GM19468 (cell line): ENCODE measurements around the gene RBPJ.
"Not testable (repeated sequence)": the region's sequence is repeated elsewhere in the genome, so short reads cannot be mapped to it uniquely, and the experiment has no call there.

Experiments used
- ATAC-seq: cut with Tn5 transposase; IDR thresholded peaks from one replicate; pipeline ENCODE4 v1.9.1; 2021; ENCODE audit warnings: mild to moderate bottlenecking, moderate library complexity, moderate number of reproducible peaks; ENCODE audit not compliant: unreplicated experiment; ENCODE audit errors: extremely low read depth

RBPJ gene

DNA sequence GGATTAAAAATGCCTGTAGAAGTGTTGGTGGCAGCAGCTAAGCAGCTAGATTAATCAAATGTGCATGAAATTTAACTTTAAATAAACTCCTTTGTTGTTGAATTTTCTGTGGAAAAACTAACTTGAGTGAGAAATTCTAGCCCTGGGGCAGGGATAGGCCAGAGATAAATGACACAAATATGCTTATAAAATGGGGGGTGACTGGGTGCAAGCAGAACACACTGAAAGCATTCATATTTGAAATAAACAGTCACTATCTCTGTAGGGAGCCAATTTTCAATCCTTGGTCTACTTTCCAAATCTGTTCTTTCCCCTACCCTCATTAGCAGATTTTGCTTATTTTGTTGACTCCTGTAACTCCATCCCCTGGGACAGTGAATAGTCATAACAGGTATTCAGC is 47.9 kb downstream of the RBPJ start:
- ATAC-seq, result no peak

DNA sequence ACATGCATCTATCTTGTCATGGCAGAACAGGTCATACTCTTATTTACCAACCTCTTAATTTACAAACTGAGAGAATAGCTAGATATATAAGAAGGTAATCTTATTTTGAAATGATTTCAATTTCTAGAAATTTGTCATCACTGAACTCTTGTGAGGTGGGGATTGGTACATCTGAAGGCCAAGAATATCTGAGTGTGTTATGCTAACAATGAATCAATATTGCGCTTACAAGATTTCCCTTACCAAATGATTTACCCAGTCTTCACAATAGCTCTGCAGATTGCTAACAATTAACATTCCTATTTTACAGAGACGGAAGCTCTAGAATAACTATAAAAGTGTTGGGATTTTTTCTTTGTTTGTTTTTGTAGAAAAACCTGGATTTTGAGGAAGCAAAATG is 48.3 kb downstream of the RBPJ start:
- ATAC-seq, result no peak

DNA sequence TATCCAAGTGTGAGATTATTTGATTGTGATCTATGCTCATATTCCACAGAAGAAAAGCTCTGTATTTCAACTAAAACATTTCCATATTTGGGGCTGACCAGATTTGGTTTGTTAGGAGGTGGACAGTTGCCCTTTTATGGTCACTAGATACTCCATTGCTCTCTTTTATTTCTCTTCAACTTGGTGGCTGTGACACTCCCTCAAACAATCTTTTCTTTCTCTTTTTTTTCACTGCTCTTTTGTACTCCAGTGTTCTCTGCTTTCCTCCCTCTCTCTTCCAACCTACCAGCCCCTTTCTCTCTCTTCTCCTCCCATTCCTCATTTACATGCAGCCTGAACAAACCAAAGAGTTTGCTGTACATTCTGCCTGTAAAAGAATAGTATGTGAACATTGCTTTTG is 48.8 kb downstream of the RBPJ start:
- no peak for ATAC-seq

DNA sequence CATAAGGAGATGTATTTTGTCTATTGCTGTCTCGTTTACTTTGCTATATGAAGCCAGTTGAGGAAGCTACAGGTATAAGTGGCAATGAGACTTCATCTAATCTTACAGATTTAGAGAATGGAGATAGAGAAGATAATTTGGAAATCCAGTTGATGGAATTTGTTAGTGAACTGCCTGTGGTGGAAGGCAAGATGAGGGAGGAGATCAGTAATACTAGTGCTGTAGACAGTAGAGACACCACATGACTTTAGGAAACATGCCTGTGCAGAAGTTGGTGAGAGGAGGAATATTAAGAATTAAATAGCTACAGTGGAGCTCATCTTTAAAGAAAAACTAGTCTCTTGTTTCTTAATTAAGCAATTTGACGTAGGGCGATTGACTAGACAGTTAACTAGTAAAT is 51.3 kb downstream of the RBPJ start:
- no peak for ATAC-seq

DNA sequence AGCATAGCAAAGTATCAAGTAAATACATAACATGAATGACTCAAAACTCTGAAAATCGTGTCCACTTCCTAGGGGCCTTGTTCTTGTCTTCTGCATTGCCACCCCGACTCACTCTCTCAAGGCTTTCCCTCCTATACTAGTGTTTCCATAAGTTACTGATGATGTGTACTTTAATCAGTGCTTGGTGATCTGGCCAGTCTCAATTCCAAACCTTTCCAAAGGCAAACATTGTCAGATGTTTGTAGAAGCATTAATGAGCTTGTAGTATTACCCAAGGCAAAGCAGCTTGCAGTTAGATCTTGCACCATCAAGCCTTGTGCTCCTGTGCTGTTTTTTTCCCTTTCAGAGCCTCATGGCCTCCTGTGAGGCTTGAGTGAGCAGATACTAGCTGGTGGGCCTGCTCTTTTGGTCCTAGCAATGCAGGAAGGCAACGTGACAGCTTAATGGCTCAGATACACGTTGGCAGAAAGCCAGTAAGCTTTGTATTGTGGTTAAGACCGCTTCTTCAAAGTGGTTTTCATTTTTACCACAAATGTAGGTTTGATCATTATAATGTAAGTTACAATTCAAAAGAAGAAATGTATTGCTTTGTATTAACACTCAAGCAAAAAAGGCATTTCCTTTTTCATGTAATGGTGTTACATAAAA is 51.8 kb downstream of the RBPJ start:
- peak; percentile 72 for ATAC-seq

DNA sequence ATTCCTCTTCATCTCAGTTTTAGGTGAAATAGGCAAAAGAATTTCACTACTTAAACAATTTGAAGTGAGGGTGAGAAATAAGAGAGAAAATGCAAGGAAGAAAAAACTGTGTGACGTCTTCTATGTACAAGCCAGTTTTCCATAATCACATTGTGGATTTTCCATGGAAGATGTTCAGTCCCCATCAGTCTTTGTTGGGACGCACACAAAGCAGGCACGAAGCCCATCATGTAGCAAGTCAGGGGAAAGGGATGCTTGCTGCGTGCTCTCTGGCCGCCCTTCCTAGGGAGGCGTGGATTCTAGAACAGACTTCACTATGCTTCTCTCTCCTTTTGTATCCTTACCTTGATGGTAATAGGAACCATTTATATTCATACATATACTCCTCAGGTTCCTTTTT is 54.7 kb downstream of the RBPJ start:
- no peak for ATAC-seq

DNA sequence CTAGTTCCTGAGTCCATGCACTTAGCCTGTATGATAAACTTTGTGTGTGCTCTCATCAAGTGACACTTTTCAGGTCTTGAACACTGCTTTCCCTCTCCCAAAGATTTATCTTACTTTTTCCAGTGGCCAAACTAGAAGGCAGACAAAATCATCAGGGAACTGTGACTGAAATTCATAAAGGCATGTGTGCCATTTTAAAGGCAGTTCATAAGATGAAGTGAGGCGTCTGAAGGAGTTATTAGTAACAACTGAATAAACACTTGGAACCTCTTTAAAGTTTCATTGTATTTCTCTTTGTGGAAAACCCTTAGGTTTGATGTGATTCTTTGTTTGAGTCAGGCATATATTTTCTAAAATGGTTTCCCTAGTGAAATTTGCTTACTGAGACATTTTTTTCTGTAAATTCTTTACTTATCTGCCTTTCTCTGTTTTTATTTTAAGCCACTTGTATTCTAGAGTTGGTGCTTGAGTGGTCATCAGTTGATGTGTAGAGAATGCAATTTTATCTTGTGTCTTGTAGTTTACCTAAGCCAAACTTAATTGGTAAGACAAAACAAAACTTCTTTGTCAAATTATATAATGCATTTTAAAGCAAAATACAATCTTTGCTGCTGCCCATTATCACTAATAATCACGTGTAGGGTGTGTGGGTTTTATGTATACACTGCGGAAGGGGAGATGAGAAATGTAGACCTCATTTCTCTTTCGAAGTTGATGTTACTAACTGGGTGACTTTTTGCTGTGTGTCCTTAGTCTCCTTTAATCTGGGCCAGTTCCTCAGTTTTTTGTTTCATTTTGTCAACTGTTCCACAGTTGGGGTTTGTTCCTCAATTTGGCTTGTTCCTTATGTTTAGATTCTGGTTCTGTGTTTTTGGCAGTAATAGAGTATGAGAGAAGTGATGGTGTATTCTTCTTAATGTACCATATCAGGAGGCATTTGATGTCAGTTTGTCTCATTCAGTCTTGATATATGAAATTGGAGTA is 56.8 kb downstream of the RBPJ start:
- ATAC-seq, result no peak

DNA sequence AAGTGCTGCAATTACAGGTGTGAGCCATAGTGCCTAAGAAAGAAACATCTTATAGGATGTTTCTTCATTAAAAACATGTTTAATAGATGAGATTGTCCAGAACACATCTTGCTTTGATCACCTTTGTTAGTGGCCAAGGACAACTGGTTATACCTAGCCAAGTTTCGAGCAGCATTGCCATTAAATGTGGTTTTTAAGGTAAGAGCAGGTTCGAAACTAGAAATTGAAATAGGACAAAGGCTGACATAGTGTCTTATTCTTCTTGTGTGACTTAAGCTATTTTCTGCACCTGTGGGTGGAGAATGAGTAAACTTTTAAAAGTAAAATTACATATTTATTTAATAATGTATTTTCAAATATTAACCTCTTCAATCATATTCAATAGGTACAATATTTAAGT is 59.0 kb downstream of the RBPJ start:
- ATAC-seq, result no peak

DNA sequence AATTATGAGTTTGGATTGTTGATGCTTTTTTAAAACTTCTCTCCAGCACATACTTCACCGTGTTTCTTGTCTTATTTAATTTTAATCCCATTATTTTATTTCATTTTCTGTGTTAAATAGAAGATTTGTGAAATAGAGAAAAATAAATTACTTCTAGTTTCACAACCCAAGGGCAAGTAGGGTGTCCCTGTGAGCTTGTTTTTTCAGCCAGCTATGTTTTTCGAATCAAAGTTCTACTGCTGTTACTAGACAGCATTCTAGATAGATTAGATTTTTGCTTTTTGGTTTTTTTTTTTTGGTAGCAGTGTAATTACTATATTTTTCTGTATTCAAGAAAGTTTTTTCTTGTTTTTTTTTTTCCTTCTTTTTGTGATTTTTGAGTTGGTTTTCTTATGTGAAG is 59.9 kb downstream of the RBPJ start:
- ATAC-seq, result no peak

DNA sequence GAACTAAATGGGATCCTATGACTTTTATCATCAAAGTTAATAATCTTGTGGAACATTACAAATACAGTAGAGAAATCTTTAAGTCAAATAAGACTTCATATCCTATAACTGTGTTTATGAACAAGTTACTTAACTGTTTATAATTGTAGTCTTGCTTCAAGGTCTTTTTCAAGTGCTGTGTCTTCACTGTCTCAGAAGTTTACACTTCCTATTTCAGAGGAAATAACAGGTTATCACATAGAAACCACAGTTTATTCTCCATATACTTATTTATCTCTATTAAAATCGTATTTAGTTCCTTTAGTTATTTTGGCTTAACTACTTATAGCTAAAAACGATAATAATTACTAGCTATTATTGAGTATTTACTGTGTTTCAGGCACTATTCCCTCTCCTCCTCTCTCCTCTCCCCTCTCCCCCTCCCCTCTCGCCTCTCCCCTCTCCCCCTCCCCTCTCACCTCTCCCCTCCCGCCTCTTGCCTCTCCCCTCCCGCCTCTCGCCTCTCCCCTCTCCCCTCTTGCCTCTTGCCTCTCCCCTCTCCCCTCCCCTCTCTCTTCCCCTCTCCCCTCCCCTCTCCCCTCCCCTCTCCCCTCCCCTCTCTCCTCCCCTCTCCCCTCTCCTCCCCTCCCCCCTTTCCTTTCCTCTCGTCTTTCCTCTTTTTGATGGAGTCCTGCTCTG is 63.7 kb downstream of the RBPJ start:
- ATAC-seq, result no peak

DNA sequence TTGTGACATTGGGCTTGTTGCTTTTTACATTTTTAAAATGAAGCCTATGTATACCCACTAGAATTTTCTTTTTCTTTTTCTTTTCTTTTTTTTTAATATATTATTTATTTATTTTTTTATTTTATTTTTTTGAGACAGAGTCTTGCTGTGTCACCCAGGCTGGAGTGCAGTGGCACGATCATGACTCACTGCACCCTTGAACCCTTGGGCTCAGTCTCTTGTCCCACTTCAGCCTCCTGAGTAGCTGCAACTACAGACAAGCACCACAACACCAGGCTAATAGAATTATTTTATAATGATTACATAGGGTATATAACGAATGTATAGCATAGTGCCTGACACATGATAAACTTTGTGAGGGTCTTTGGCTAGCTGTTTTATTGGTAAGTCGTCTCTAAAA is 64.9 kb downstream of the RBPJ start:
- no peak for ATAC-seq

DNA sequence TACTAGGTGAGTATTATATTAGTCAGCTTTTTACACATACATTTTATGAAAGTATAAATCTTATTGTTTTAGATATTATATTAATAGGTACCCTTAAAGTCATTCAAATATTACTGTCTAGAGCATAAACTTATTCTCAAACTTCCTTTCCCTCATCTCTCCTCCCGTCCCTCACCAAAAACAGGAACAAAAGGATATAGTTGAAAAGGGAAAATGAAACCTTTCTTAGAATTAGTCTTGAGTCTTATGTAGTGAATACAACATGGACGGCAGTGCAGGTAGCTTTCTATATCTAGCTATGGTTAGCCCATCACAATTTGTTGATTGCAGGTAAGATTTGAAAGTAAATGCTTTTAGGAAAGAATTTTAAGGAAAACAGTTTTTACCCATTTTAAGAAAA is 65.6 kb downstream of the RBPJ start:
- no peak for ATAC-seq

DNA sequence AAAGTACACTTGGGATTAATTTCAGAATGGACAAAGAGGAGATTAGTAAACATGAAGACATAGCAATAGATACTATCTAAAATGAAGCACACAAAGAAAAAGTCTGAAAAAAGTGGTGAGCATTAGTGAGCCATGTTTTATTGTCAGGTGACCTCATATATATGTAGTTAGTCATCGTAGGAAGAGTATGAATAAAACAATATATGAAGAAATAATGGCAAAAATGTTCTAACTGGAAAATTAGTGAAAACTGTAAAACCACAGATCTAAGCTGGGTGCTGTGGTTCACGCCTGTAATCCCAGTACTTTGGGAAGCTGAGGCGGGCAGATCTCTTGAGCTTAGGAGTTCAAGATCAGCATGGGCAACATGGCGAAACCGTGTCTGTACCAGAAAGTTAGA is 67.9 kb downstream of the RBPJ start:
- no peak for ATAC-seq

DNA sequence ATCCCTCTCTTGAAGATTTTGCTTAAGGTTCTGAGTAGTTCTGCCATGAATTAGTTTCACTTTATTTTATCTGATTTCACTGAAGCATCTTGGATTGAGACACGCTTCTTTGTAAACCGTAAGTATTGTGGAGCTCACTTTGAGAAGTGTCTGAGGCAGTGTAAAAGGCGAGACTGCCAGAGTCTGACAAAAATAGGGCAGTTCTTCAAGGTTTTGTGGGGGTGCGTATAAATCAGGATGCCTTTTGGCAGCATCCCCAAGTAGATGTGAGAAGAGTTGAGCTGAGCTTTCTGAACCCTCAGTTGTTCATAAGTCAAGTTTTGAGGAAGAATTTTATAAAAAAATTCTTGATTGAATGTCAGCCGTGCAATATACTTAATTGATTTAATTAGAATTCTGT is 76.3 kb downstream of the RBPJ start:
- ATAC-seq, result no peak

DNA sequence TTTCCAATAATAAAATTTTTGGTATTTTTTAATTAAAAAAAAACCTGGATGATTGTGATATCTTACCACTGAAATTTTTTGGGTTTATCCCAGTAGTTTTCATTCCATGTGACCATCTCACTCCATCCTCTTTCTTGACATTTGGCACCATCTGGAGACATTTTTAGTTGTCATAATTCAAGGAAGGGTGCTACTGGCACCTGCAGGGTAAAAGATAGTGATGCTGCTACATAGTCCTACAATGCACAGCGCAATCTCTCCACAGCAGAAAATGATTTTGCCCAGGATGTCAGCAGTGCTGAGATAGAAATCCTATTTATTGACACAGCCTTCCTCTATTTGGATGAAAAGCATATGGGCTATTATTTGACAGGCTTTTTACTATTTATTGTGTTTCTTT is 79.3 kb downstream of the RBPJ start:
- ATAC-seq, result no peak

DNA sequence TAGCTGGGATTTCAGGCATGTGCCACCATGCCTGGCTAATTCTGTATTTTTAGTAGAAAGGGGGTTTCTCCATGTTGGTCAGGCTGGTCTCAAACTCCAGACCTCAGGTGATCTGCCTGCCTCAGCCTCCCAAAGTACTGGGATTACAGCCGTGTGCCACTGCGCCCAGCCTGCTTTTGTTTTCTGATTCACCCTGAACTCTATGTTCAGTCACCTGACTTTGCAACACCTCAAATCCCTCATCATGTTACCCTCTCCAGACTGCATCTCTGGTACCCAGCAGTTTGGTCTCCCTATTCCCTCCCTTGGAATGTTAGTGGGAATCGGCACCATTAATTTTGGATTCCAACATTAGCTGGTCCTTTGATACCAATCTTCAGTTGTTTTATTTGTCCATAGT is 81.2 kb downstream of the RBPJ start:
- not testable (repeated sequence) for ATAC-seq

DNA sequence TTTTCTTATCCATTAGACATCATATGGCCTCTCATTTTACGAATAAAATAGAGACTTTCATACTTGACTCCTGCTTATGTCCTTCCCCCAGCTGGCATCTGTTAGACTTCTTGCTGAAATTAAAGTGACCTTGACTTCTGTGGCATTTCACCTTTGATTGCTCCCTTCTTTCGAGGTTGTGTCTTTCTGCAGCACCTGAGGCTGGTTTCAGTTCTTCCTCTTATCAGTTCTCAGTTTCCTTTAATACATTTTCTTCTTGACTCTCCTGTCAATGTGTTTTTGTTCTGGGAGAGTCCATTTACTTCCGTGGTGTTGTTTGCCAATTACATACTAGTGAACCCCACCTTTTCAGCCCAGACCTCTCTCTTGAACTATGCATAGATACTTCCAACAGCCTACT is 81.6 kb downstream of the RBPJ start:
- peak; percentile 33 for ATAC-seq

DNA sequence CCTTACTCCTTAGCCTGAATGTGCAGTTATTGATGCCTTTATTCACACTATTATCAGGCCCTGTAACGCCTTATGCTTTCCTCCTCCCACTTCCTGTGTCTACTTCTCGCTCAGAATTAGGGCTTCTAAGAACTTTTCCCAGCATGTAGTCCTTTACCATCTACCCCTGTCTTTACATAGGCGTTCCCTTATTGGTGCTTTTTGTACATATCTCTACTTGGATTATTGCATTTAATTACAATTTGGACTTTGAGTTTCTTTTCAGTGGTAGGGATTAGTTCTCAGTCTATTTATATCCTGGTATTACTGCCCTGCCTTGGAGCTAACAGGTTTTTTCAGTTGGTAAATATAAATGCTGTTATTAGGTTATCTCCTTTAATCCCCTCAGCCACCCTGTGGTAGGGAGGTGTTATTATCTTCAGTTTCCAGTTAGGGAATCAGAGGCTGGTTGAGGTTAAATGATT is 84.0 kb downstream of the RBPJ start:
- ATAC-seq, result no peak

DNA sequence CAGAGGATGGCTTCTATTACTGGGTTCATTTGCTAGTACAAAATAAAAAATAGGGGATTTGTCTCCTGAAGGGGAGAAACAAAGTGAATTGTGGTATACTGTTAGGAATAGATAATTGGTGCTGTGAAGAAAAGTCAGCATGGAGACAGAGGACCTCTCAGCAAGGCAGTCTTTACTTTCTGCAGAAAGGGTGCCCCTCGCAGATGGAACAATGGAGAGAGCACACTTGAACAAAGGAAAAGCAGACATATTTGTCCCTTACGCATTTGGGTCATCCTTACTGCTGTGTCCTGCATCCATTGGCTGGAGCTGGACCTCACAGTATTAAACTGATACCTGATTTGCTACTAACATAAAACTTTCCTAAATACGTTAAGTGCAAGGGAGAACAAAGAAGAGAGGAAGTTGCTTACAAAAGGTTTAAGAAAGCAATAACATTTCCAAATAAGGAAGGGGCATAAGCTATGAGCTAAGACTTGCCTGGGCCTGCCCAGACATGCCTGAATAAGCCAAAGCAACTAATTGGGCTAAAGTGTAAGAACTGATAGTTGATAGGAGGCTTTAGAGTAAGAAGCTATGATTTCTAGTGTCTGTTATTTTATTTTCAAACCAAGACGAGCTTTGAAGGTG is 85.6 kb downstream of the RBPJ start:
- ATAC-seq, result no peak

DNA sequence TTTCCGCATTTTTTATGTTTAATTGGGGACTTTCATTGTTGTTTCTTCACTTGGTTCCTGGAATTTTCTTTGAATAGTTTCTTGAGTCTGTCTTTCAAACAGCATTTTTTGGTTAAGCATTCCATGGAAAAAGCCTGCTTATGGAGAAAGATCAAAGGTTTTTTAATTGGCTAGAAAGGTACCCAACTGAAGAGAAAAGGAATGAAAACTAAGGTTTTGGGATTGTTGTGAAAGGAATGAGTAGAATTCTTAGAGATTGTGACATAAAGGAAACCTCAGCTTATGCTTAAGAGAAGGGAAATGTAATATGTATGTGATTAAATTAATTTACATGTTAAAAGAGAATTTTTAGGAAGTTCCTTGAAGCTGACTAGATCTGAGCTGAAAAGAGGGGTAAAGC is 86.7 kb downstream of the RBPJ start:
- no peak for ATAC-seq
